Hematopoietic multipotent progenitor cell treated with erythropoietin and hydrocortisone succinate and interleukin-3 and kit ligand, for 6 days (in vitro differentiated cells): ENCODE measurements around the gene LAMTOR1.
A peak's percentile ranks its signal among the peaks of the same experiment; 100 is the strongest.

Source experiments
- DNase-seq: peaks from one replicate; pipeline ENCODE4 v3.0.0-alpha.2; 2015

Gene LAMTOR1

DNA sequence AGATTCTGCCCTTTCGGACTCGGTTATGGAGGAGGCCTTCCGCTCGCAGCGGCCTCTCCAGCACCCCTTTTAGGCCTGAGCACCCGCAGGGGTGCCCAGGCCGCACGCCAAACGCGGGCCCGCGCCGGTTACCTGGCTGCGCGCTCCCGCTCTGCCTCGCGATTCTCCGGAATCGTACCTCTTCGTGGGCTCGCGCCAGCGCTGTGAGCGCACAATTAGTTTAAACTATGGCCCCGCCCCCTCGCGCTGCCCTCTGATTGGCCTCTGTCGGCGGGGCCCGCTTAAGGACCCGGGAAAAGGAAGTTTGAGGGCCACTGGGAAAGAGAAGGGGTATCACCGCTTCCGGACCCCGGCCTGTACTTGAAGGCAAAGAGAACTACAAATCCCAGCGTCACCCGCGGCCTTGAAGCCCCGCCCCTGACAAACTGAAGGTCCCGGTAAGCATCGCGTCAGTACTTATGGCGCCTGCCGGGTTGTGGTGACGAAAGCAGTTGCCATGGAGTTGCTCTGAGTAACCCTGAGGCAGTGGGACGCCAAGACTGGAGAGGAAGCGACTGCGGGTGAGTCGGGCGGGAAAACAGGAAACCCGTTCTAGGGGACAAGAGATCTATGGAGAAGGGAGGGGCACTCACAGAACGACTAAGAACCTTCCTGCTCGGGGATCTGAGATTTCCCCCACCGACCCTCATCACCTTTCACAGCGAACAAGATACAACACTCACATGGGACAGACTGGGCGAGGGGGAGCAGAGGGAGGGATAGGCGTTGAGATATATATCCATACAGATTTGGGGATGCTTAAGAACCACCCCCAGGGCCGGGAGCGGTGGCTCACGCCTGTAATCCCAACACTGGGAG, 22.5 kb downstream of the LAMTOR1 start, which contains the start of the genes LRRC51 and NUMA1:
LRRC51 (plus strand) TSS at position 525 of the 858 bp plus-strand sequence. CDS start 8,234 bp downstream, outside the sequence.
NUMA1 (minus strand) TSS at position 217 of the 858 bp plus-strand sequence. CDS start 44,599 bp downstream, outside the sequence.
- peak; percentile 100 for DNase-seq

DNA sequence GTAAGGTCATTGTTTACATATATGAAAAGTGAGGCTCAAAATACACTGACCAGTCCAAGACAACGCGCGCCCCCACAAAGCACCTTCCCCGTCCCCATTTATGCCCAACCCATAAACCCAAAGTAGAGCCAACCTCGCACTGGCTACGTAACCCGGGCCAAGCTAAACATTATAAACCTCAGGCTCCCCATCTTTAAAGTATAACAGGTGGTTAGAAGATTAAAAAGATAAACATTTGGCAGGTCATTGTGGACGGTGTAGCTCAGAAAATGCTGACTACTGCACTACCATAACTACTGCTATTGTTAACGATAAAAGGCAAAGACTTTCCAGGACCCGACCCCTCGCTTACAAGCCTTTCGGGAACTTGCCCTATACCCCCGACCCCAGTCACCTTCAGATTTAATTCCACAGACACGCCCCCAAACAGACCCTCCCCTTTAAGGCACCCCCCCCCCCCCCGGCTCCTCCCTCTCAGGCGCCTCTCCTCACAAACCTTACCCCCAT, 23.2 kb downstream of the LAMTOR1 start:
- peak; percentile 43 for DNase-seq

DNA sequence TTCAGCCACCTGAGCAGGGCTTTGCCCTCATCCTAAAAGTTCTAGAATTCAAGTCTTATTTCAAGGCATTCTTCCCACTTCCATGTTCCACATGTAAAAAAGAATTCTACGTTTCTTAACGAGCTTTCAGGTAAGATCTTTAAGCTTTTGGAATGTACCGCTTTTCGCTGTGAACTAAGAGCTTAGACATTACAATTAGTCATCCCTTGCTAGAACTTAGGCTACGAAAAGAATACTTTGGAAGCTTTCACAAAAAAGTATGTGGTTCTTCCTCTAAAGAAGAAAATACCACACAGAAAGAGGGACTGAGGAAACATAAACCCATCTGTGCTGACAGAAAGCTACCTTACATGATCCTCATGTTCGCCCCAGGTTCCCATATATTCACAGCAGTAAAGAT, 24.6 kb downstream of the LAMTOR1 start:
- DNase-seq, result no peak

DNA sequence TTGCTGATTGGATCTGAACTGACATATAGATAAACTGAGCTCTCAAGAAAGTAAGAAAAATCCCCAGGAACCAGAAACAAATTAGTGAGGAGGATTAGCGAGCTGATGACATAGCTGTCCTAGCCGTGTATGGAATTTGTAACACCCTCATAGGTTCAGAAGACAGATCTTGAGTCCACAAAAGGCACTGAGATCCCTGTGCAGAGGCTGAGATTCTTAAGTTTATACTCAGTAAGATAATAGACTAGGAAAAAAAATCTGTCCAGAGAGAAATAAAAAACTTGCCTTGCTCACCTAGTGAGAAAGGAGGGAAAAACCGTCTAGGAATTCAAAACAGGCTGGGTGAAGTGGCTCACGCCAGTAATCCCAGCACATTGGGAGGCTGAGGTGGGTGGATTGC, 27.3 kb downstream of the LAMTOR1 start:
- no peak for DNase-seq

DNA sequence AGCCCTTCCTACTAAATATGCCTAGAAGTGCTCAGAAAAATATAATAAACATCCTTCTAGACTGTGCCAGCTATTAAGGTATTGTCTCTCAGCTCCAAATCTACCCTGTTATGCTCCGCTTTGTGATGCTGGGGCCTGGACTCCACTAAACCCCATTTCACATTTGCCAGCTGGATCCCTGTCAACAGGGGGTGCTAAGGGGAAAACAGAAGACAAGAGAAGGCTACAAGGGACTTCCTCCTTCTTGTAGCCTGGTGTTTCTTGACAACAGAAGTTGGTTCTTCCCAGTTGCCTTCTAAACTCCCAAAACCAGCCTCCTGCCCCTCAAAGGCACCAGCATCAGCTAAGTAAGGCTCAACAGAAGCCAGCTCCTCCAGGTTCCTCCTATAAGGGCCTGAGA, 28.0 kb downstream of the LAMTOR1 start:
- DNase-seq, result peak; percentile 70

DNA sequence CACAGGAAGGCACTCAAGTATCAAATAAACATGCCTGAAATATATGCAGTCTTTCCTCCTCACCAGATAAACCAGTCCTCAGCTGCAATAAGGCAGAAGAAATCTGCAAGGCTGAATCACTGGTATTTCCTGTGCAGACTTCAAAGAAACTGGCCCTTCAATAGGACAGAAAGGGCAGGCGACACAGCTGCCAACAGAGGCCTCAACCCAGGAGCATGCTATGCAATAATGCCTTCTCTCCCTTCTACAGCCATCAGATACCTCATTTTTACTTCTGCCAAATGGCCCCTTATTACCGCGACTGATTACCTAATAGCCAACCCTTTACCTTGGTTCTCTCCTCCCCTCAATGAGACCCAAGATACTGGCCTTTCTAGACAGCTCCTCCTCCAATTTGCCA, 30.7 kb downstream of the LAMTOR1 start:
- DNase-seq, result no peak

DNA sequence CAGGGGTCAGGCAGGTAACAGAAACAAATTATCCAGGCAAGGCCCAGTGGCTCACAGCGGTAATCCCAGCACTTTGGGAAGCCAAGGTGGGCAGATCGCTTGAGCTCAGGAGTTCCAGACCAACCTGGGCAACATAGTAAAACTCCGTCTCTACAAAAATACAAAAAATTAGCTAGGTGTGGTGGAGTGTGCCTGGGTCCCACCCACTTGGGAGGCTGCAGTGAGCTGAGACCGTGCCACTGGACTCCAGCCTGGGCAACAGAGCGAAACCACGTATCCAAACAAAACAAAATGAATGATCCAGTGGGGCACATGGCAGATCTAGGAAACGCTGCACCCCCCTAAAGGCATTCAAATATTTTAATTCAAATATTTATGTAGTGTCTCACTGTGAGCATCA, 32.6 kb downstream of the LAMTOR1 start:
- no peak for DNase-seq

DNA sequence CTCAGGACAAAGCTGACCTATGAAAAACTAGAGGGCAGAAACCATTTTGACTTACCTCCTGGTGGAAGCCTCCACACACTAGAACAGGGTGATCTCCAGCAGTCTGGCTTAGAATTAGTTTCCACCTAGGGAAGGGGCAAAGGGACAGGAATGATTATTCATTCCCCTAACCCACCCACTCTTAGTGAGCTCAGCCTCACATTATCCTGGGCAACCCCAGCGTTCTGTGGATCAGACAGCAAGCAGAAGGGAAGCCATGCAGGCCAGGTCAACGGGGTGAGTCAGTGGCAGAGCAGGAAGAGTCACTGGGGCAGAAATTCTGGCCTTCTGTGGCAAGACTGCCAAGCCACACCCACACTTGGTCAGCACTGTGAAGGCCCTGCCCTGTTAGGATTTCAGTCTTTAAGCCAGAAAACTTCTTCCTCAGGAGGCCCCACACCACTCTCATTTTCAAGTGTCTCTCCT, 33.3 kb downstream of the LAMTOR1 start:
- peak; percentile 85 for DNase-seq

DNA sequence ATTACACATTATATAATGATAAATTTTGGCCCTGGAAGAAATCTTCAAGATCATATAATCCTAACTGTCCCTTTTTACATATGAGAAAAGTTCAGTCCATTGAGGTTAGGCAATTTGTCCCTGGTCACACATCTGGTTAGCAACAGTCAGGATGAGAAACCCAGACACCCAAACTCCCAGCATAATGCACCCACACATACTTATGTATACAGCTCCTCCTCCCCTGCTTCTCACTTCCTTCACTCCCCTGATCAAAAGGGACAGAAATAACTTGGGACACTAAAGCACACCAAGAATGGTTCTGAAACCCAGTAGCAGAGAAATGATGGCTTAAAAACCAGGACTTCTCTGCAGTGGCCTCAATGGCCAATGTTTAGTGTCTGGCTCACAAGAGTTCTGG, 33.9 kb downstream of the LAMTOR1 start:
- DNase-seq, result no peak

DNA sequence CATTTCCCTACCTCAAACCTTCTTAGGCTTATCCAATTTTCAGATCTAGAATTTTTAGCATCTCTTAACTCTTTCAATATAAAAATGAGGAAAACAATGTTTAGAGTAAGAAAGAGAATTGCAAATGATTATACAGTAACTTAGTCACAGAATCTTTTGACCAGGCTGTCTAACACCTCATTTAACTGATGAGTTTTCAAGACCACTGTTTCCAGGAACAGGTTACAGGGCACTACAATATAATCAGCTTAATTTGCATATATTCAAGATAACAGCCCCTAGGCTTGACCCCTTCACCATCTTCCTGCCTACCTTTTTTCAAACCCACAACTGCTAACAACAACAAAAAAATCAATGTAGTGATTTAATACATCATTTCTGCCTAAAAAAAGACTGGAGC, 35.4 kb downstream of the LAMTOR1 start:
- no peak for DNase-seq

DNA sequence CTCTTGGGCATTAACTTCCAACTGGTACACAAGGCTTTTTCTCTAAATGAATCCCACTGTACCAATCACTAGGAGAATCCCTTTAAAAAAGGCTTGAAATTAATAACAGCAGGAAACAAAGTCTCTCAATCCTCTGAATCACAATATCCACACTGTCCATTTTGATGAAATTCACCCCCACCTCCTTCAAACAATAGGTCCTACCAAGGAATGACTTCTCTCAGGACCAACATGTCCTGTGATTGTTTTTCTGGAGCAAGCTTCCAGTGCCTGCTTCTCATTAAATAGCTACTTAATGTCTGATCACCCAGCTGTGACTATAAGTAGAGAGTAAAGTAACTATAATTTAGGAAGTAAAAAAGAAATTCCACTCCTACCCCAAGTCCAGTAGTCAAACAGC, 35.8 kb downstream of the LAMTOR1 start:
- DNase-seq, result no peak

DNA sequence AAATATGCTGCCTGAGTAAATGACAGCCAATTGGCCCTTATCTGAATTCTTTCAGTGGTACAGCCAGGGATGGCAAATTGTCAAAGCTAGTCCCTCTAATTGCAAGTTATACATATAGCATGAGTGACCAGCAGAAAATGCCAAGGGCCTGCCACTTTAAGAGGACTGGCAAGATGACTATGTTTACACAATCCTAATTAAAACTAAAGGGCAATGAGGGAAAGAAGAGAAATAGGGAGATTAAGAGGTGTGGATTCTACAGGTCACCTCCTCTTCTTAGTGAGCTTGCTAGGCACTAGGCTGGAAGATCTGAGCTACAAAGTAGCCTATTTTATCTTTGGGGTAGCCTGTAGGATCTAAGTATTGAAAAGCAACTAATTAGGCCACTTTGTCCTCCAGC, 36.2 kb downstream of the LAMTOR1 start:
- no peak for DNase-seq

DNA sequence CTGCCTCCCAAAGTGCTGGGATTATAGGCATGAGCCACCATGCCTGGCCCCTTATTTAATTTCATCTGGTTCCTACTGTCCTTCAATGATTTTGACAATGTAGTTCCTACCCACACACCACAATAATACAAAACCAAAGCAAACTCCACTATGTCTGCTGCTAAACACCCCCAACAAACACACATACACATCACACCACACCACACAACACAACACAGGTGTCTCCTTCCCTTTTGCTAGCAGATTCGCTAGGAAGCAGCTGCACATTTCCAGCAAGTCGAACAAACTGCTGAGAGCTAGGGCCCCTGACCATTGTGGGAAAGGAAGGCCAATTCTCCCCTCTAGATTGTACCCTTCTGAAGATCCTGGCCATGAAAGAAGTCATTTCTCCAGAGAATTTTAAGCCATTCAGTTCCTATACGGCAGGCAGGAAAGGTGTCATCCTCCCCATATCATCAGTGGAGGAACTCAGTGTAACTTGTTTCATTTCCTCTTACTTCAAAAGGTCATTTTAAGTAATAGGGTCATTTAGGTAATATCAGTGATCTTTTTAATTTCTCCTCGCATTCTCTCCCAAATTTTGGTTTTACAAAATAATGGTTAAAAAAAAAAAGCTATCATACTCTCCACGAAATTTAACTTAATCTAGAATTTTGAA, 41.2 kb downstream of the LAMTOR1 start:
- DNase-seq, result no peak

DNA sequence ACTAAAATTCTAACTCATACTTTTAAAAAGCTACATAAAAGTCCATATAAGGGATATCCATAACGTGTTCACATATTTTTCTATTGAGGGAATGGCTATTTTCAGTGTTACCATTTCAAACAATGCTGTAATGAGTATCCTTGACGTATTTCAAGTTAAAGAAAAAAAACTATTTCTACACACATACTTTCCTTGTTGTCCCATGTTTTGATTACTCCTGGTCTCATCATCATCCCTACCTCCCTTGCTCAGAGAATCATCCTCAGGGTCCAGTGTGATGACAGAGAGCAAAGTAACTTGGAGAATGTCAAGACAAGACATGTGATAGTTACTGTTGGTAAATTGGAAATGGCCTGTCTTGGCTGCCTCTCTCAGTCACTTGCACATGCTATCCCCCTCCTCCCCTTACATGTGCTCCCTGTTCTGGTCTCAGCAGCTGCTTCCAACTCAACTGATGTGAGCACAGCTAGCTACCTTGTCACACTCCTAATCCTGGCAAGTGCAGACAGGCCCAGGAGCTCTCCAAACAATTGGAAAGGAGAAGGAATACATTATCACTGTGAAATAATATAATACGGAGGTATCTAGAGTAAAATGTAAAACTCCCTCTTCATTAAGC, 44.6 kb downstream of the LAMTOR1 start:
- no peak for DNase-seq

DNA sequence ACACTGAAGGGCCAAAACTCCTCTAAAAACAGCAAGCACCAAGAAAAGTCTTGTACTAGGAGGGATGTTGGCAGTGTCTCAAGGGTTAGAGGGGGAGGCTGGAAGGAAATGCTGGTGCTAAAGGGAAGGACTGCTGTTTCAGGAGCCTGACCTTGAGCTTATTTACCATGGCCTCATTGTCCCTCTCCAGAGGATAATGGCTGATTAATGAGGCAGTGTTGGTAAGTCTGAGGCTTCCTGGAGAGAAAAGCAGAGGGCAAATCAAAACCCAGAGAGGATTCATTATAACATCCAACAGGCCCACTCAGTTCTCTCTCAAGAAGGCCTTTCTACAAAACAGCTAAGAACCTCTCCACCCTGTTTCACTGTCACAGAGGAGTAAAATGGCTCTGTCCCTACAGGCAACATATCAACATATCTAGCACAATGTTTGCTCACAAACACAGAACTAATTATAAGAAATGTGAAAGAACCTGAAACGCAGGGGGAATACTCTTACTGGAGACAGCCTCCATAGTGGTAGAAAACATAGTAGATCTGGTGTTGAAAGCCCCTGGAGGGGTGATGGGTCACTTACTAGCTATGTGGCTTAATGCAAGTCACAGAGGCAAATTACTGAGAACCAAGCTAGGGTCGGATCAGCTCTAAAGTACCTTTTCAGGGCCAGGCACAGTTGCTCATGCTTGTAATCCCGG, 54.2 kb downstream of the LAMTOR1 start:
- DNase-seq, result no peak
